T-helper 1 cell treated with Interleukin-12 subunit alpha and Interleukin-12 subunit beta and Interleukin-4 antibody, amounts not matched to agents 30 μg/mL and 1 μg/mL, for 36 hours (primary cell): ENCODE measurements around the gene GSE1.

Experiments
- H3K27ac Mint-ChIP-seq: one replicate; pipeline ENCODE4 v1.8.0; 2021; ENCODE audit warnings: mild to moderate bottlenecking, mixed read lengths
- H3K27me3 Mint-ChIP-seq: one replicate; pipeline ENCODE4 v1.8.0; 2021; ENCODE audit warnings: low read depth, mixed read lengths
- H3K36me3 Mint-ChIP-seq: one replicate; pipeline ENCODE4 v1.8.0; 2021; ENCODE audit warnings: low read depth, mixed read lengths
- H3K4me1 Mint-ChIP-seq: one replicate; pipeline ENCODE4 v1.8.0; 2021; ENCODE audit warnings: low read depth, mixed read lengths
- H3K4me3 Mint-ChIP-seq: one replicate; pipeline ENCODE4 v1.8.0; 2021; ENCODE audit warnings: mild to moderate bottlenecking, moderate library complexity, mixed read lengths
- H3K9me3 Mint-ChIP-seq: one replicate; pipeline ENCODE4 v1.8.0; 2021; ENCODE audit warnings: mixed read lengths

GSE1 gene

GRCh38 chr16:85623250-85623649 is 10.1 kb downstream of the GSE1 start:
- Mint-ChIP-seq H3K9me3 (no peaks in the 10 kb centered on the region), H3K4me1 (peaks cover 6% of the 10 kb centered on the region), H3K27ac (no peak overlapping the region), H3K4me3 (no peak overlapping the region), H3K27me3 (no peaks in the 10 kb centered on the region), H3K36me3 (no peaks in the 10 kb centered on the region)

GRCh38 chr16:85623997-85624601 is 11.0 kb downstream of the GSE1 start:
- peaks cover 6% of the 10 kb centered on the region for H3K9me3 Mint-ChIP-seq
- peaks cover 3% of the 10 kb centered on the region for H3K36me3 Mint-ChIP-seq
- H3K27ac Mint-ChIP-seq, result no peak overlapping the region
- no peak overlapping the region for H3K4me3 Mint-ChIP-seq
- peaks cover 6% of the 10 kb centered on the region for H3K4me1 Mint-ChIP-seq
- H3K27me3 Mint-ChIP-seq, result no peaks in the 10 kb centered on the region

GRCh38 chr16:85624646-85625045 is 11.5 kb downstream of the GSE1 start:
- Mint-ChIP-seq H3K27ac (no peak overlapping the region), H3K4me3 (no peak overlapping the region), H3K9me3 (peaks cover 10% of the 10 kb centered on the region), H3K4me1 (peaks cover 6% of the 10 kb centered on the region), H3K36me3 (peaks cover 5% of the 10 kb centered on the region), H3K27me3 (no peaks in the 10 kb centered on the region)

- H3K27ac Mint-ChIP-seq, result no peak overlapping the region
Observed at GRCh38 chr16:85625053-85625452, 11.9 kb downstream of the GSE1 start.

GRCh38 chr16:85625485-85626117 is 12.5 kb downstream of the GSE1 start:
- Mint-ChIP-seq H3K9me3 (peaks cover 18% of the 10 kb centered on the region), H3K27me3 (no peaks in the 10 kb centered on the region), H3K36me3 (peaks cover 5% of the 10 kb centered on the region), H3K4me3 (no peak overlapping the region), H3K27ac (no peak overlapping the region), H3K4me1 (peaks cover 5% of the 10 kb centered on the region)

More at GRCh38 chr16:85625053-85625452, 11.9 kb downstream of the GSE1 start:
- Mint-ChIP-seq H3K27me3 (no peaks in the 10 kb centered on the region), H3K4me1 (peaks cover 6% of the 10 kb centered on the region), H3K36me3 (peaks cover 5% of the 10 kb centered on the region), H3K9me3 (peaks cover 14% of the 10 kb centered on the region), H3K4me3 (no peak overlapping the region)

GRCh38 chr16:85626191-85626981 is 13.3 kb downstream of the GSE1 start:
- Mint-ChIP-seq H3K9me3 (peaks cover 18% of the 10 kb centered on the region), H3K4me3 (no peak overlapping the region), H3K36me3 (peaks cover 5% of the 10 kb centered on the region), H3K27me3 (no peaks in the 10 kb centered on the region), H3K4me1 (peaks cover 3% of the 10 kb centered on the region), H3K27ac (no peak overlapping the region)

- H3K27ac Mint-ChIP-seq, result no peak overlapping the region
- peaks cover 5% of the 10 kb centered on the region for H3K36me3 Mint-ChIP-seq
- no peak overlapping the region for H3K4me3 Mint-ChIP-seq
- H3K4me1 Mint-ChIP-seq, result peaks cover 3% of the 10 kb centered on the region
- no peaks in the 10 kb centered on the region for H3K27me3 Mint-ChIP-seq
- peaks cover 18% of the 10 kb centered on the region for H3K9me3 Mint-ChIP-seq
Observed at GRCh38 chr16:85627089-85627488, 14.0 kb downstream of the GSE1 start.

GRCh38 chr16:85627526-85628264 is 14.6 kb downstream of the GSE1 start:
- Mint-ChIP-seq H3K27ac (no peak overlapping the region), H3K36me3 (peaks cover 5% of the 10 kb centered on the region), H3K9me3 (peaks cover 18% of the 10 kb centered on the region), H3K4me1 (peaks cover 3% of the 10 kb centered on the region), H3K27me3 (no peaks in the 10 kb centered on the region), H3K4me3 (no peak overlapping the region)

- H3K4me1 Mint-ChIP-seq, result peaks cover 3% of the 10 kb centered on the region
Observed at GRCh38 chr16:85628265-85628556, 15.1 kb downstream of the GSE1 start.

GRCh38 chr16:85628645-85629044 is 15.5 kb downstream of the GSE1 start:
- Mint-ChIP-seq H3K4me3 (no peak overlapping the region), H3K27me3 (no peaks in the 10 kb centered on the region), H3K4me1 (peaks cover 3% of the 10 kb centered on the region)

More at GRCh38 chr16:85628265-85628556, 15.1 kb downstream of the GSE1 start:
- peaks cover 5% of the 10 kb centered on the region for H3K36me3 Mint-ChIP-seq
- H3K4me3 Mint-ChIP-seq, result no peak overlapping the region
- no peak overlapping the region for H3K27ac Mint-ChIP-seq
- H3K9me3 Mint-ChIP-seq, result peaks cover 18% of the 10 kb centered on the region
- no peaks in the 10 kb centered on the region for H3K27me3 Mint-ChIP-seq

GRCh38 chr16:85629326-85629725 is 16.2 kb downstream of the GSE1 start:
- no peak overlapping the region for H3K4me3 Mint-ChIP-seq
- no peak overlapping the region for H3K27ac Mint-ChIP-seq
- H3K27me3 Mint-ChIP-seq, result no peaks in the 10 kb centered on the region
- peaks cover 3% of the 10 kb centered on the region for H3K4me1 Mint-ChIP-seq
- peaks cover 18% of the 10 kb centered on the region for H3K9me3 Mint-ChIP-seq
- peaks cover 5% of the 10 kb centered on the region for H3K36me3 Mint-ChIP-seq

More at GRCh38 chr16:85628645-85629044, 15.5 kb downstream of the GSE1 start:
- Mint-ChIP-seq H3K36me3 (peaks cover 5% of the 10 kb centered on the region), H3K27ac (no peak overlapping the region), H3K9me3 (peaks cover 18% of the 10 kb centered on the region)

GRCh38 chr16:85629853-85630252 is 16.7 kb downstream of the GSE1 start:
- Mint-ChIP-seq H3K4me3 (no peak overlapping the region), H3K27me3 (no peaks in the 10 kb centered on the region), H3K36me3 (peaks cover 5% of the 10 kb centered on the region), H3K9me3 (peaks cover 18% of the 10 kb centered on the region), H3K27ac (no peak overlapping the region), H3K4me1 (peaks cover 3% of the 10 kb centered on the region)

- Mint-ChIP-seq H3K4me3 (no peak overlapping the region), H3K4me1 (peaks cover 3% of the 10 kb centered on the region), H3K36me3 (peaks cover 5% of the 10 kb centered on the region), H3K27me3 (no peaks in the 10 kb centered on the region), H3K9me3 (peaks cover 18% of the 10 kb centered on the region), H3K27ac (no peak overlapping the region)
Observed at GRCh38 chr16:85631230-85631629, 18.1 kb downstream of the GSE1 start.

GRCh38 chr16:85631802-85632393 is 18.8 kb downstream of the GSE1 start:
- no peaks in the 10 kb centered on the region for H3K27me3 Mint-ChIP-seq
- H3K27ac Mint-ChIP-seq, result no peak overlapping the region
- H3K36me3 Mint-ChIP-seq, result peaks cover 5% of the 10 kb centered on the region
- H3K4me1 Mint-ChIP-seq, result no peaks in the 10 kb centered on the region
- peaks cover 18% of the 10 kb centered on the region for H3K9me3 Mint-ChIP-seq
- no peak overlapping the region for H3K4me3 Mint-ChIP-seq
